Ascending aorta (tissue), 2 donors: Measurements from ENCODE around the gene FAM221B. TPM values are rescaled to one million over a fixed set of nuclear protein-coding genes. Genes with fewer than 3 reads are reported as not detected.

Experiments
- DNase-seq, 2 donors: peaks; one replicate each; pipeline ENCODE4 v3.0.0-alpha.2; 2019; ENCODE audit warnings: low spot score in 2 of 2
- H3K27ac ChIP-seq, 2 donors: fragments of 200-600 bp; sonication (generic); one replicate each; pipeline ENCODE4 v1.5.1; 2016 to 2017; ENCODE audit warnings: mild to moderate bottlenecking in 1 of 2
- H3K27me3 ChIP-seq: fragments of 200-600 bp; sonication (generic); one replicate; pipeline ENCODE4 v1.5.1; 2017
- H3K36me3 ChIP-seq, 2 donors: fragments of 200-600 bp; sonication (generic); one replicate each; pipeline ENCODE4 v1.5.1; 2016
- H3K4me1 ChIP-seq, 2 donors: fragments of 200-600 bp; sonication (generic); one replicate each; pipeline ENCODE4 v1.5.1; 2016 to 2017; ENCODE audit warnings: mild to moderate bottlenecking in 1 of 2
- H3K4me3 ChIP-seq, 2 donors: fragments of 200-600 bp; sonication (generic); one replicate each; pipeline ENCODE4 v1.5.1; 2016 to 2017; ENCODE audit warnings: mild to moderate bottlenecking in 1 of 2
- H3K9me3 ChIP-seq, 2 donors: fragments of 200-600 bp; sonication (generic); one replicate each; pipeline ENCODE4 v1.5.1; 2016
- intact Hi-C: fragments of 100-400 bp; cut with DNase I; formaldehyde crosslinking; loops from one replicate; pipeline ENCODE4 v1.15.1; 2023
- total RNA-seq: library from RNA; depleted of rRNA; stranded (reverse); fragments of >200 nt; gene quantifications from one replicate; pipeline ENCODE4 v1.1.0, GENCODE V29; 2016
- TF ChIP-seq, protein P1 (sequence below), 3 experiments: fragments of 200-600 bp in 2 of 3; fragments of 450-650 bp in 1 of 3; sonication (generic) in 2 of 3; IDR thresholded peaks; one replicate each; pipeline ENCODE4 v1.5.1; 2016 to 2019; ENCODE audit warnings: antibody characterized with exemption in 3 of 3, mild to moderate bottlenecking in 1 of 3, moderate library complexity in 1 of 3

The FAM221B gene
- total RNA-seq, 1 donor from 2014 or later: not detected

DNA sequence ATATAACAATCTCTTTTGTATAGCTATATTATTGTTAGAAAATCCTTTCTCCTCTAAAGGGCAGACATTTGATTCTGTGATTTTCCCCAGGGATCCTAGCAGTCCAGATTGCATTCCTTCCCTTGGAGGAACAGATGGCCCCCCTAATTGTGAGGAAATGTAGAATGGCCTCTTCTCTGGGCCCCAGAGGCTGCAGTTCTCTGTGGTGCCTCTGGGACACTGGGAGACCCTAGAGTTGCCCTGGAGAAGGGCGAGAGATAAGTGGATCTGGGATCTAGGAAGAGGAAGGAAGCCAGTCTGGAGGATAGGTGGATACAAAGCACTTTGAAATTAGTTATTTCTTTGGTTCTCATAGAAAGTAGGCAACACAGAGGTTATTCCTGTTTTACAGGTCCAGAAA, 11.8 kb downstream of the FAM221B start:
- Histone ChIP-seq H3K36me3 (no peaks in the 10 kb centered on the region), H3K27ac (no peak overlapping the region), H3K4me1 (peaks cover 8 to 18% of the 10 kb centered on the region in 2 donors), H3K9me3 (no peaks in the 10 kb centered on the region), H3K4me3 (no peak overlapping the region), H3K27me3 (no peaks in the 10 kb centered on the region)
- TF ChIP-seq, protein P1, sequence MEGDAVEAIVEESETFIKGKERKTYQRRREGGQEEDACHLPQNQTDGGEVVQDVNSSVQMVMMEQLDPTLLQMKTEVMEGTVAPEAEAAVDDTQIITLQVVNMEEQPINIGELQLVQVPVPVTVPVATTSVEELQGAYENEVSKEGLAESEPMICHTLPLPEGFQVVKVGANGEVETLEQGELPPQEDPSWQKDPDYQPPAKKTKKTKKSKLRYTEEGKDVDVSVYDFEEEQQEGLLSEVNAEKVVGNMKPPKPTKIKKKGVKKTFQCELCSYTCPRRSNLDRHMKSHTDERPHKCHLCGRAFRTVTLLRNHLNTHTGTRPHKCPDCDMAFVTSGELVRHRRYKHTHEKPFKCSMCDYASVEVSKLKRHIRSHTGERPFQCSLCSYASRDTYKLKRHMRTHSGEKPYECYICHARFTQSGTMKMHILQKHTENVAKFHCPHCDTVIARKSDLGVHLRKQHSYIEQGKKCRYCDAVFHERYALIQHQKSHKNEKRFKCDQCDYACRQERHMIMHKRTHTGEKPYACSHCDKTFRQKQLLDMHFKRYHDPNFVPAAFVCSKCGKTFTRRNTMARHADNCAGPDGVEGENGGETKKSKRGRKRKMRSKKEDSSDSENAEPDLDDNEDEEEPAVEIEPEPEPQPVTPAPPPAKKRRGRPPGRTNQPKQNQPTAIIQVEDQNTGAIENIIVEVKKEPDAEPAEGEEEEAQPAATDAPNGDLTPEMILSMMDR (IDR thresholded peaks at IDR 0.05): no peak
- intact Hi-C loops: loop anchor here (10.0 kb wide), 1 partner anchor 218 kb away; the partner anchor contains the start of gene RECK
- DNase-seq: no peak

DNA sequence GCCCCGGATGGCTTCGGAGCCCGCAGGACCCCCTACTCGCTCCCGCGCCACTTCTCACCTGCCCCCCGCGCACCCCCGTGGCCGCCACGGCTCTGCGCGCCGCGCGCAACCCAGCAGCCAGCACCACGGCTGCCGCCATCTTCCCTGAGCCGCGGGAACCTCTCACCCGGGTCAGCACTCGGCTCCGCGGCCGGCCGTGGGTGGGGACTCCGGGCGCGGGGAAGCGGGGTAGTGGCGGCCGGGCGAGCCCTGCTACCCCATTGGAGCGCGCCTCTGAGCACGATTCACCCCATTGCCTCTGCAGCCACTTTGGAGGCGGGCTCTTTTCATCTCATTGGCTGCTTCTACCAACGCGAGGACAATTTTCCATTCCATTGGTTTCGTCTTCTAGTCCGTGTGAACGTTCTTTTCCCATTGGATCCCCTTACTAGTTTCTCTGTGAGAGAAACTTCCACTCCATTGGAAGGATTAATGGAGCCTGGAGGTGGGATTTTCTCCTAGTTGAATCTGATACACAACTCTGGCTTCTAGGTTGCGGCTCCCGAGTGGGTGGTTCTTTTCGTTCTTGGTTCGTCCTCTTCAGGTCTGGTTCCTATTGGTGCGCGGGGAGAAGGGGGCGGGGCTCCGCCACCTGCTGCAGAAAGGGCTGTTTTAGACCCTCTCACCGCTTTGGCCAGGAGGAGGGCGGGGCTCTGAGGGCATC, 13.5 kb downstream of the FAM221B start, which contains the start of gene HINT2:
HINT2 (minus strand) TSS at position 202 of the 703 bp plus-strand sequence; CDS start at position 139, 63 bp downstream.
- no peaks in the 10 kb centered on the region for H3K9me3 ChIP-seq
- DNase-seq: peak; percentile 97 to 99
- H3K27me3 ChIP-seq: no peaks in the 10 kb centered on the region
- peak within 1 kb of the TSS; percentile 89 to 90 for H3K4me3 ChIP-seq
- TF ChIP-seq, protein P1 (IDR thresholded peaks at IDR 0.05): no peak
- H3K27ac ChIP-seq: peak within 1 kb of the TSS; percentile 92 to 96
- intact Hi-C loops: loop anchor here (1.0 to 10.0 kb wide), 7 partner anchors 14 to 220 kb away; partner anchors contain the start of genes CCDC107, CREB3, GBA2 and RECK
- peaks cover 8 to 27% of the 10 kb centered on the region in 2 donors for H3K4me1 ChIP-seq
- H3K36me3 ChIP-seq: peaks cover 0 to under 1% of the 10 kb centered on the region in 2 donors

DNA sequence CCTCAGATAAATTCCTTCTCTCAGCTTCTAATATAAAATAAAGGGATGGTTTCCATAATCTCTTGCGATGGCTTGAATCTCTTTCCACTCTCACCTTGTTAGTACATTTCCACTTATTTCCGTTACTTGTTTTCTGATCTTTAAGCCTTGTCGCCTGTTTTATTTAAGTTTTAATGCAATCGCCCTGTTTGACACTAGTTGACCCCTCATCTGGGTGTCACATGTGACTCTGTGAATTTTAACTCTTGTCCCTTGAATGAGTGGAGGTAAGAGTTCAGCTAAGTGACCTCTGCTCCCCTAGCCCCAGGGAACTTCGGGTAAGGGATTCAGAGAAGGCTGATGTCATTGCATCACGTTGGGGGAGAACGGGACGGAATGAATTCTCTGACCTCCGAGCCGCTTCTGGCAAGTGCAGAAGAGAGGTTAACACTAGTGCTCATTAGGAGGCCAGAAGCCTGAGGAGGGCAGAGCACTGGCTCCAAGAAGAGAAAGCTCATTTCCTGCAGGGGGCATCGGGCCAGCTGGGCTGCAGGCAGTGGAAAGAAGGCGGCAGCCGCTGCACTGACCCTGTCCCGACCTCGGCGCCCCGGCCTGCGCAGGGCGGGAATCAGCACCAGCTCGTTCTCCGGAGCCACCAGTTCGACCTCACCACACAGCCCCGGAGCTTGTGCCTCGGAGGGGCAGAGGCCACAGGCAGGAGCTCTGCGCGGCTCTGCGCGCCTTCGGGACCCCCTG, 14.3 kb downstream of the FAM221B start:
- Histone ChIP-seq H3K27ac (peak overlapping the region; percentile 92 to 96), H3K36me3 (peaks cover 0 to 8% of the 10 kb centered on the region in 2 donors), H3K27me3 (no peaks in the 10 kb centered on the region), H3K4me3 (peak overlapping the region; percentile 89 to 90), H3K4me1 (peaks cover 8 to 27% of the 10 kb centered on the region in 2 donors), H3K9me3 (no peaks in the 10 kb centered on the region)
- intact Hi-C loops: loop anchor here (2.0 to 10.0 kb wide), 5 partner anchors 31 to 221 kb away; partner anchors contain the start of genes CCDC107, GBA2, RECK and RGP1
- TF ChIP-seq, protein P1 (IDR thresholded peaks at IDR 0.05): peak; percentile 6 to 27 (median 7)
- peak in 1 of 2 donors; percentile 84 for DNase-seq

DNA sequence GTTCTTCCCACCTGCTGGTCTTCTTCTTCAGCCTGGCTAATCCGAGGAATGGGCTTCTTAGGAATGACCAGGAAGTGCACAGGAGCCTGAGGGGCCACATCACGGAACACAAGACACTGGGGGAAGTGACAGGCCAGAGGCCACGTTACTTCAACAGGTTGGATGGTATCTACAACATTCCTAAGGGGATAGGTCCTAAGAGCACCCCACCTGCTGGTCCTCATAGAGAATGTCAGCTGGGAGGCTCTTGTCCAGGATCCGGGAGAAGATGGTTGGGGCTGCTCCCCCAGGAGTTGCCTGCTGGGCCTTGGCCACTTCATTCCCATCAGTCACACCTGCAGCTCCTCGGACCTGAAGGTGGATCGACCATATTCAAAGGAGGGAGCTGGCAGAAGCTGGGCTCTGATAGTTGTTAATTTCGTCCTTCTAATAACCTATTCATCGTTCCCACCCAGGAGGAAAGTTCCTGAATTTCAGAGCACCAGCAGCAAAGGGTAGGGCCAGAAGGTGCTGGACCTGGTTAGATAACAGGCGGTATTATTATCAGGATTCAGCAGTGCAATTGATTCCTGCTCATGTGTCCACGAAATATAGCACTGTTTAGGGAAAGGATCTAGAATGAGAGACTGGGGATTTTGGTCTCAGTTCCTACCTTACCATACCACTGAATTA, 15.0 kb downstream of the FAM221B start:
- Histone ChIP-seq H3K4me1 (peaks cover 8 to 27% of the 10 kb centered on the region in 2 donors), H3K27ac (peak overlapping the region; percentile 92 to 96), H3K4me3 (peak overlapping the region in 1 of 2 donors; percentile 89), H3K27me3 (no peaks in the 10 kb centered on the region), H3K36me3 (peaks cover under 1 to 15% of the 10 kb centered on the region in 2 donors), H3K9me3 (no peaks in the 10 kb centered on the region)
- TF ChIP-seq, protein P1 (IDR thresholded peaks at IDR 0.05): no peak
- intact Hi-C loops: loop anchor here (2.0 to 10.0 kb wide), 5 partner anchors 31 to 221 kb away; partner anchors contain the start of genes CCDC107, GBA2, RECK and RGP1
- DNase-seq: peak in 1 of 2 donors; percentile 61

DNA sequence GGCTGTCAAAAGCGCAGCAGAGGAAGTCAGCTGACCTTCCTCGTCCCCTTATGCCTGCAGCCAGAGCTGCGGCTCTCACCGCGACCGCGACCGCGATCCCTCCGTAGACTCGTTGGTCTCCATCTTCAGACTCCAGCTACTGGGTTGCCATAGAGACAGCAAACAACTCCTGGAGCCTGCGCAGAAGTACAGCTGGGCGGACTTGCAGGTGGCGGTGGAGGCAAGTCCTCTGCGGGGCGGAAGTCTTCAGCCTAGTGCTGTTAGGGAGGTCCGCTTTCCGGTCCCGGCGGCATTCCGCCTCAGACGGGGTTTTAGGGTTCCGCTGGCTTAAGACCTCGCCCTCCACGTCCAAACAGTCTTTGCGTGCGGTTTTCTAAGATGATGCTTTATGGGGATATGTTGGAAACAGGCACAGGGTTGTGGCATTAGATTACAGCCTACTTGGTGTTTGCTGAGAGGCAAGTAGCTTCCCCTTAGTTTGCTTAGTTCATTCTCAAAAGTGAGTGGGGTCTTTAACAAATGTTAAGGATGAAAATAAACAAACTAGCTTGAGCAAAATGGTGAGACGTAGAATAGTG, 16.4 kb downstream of the FAM221B start, which contains the start of gene SPAG8:
SPAG8 (minus strand) TSS at position 238 of the 578 bp plus-strand sequence; CDS start at position 123, 115 bp downstream.
- Histone ChIP-seq H3K4me1 (peaks cover 8 to 27% of the 10 kb centered on the region in 2 donors), H3K36me3 (peaks cover 15 to 27% of the 10 kb centered on the region in 2 donors), H3K27ac (peak within 1 kb of the TSS; percentile 92 to 96), H3K9me3 (no peaks in the 10 kb centered on the region), H3K27me3 (no peaks in the 10 kb centered on the region), H3K4me3 (peak within 1 kb of the TSS; percentile 56 to 63)
- intact Hi-C loops: loop anchor here (1.0 to 10.0 kb wide), 3 partner anchors 19 to 223 kb away; partner anchors contain the start of genes CCDC107, RECK and RMRP
- TF ChIP-seq, protein P1 (IDR thresholded peaks at IDR 0.05): no peak
- peak; percentile 90 to 98 for DNase-seq
